Epithelial cell of proximal tubule (primary cell): Measurements from ENCODE around the gene HOXD3. TPM values are rescaled to one million over a fixed set of nuclear protein-coding genes. Genes with fewer than 3 reads are reported as not detected.

ENCODE experiments used
- DNase-seq: peaks from one replicate; pipeline ENCODE4 v3.0.0-alpha.2; 2011; ENCODE audit warnings: low read depth
- H3K4me3 ChIP-seq: 2 replicates; pipeline ENCODE4 v1.5.1; 2011; ENCODE audit warnings: low read depth, mild to moderate bottlenecking, low read length
- CTCF ChIP-seq: conservative IDR thresholded peaks from 2 replicates; pipeline ENCODE4 v1.5.1; 2012; ENCODE audit warnings: low read depth, mild to moderate bottlenecking, low read length
- total RNA-seq: library from RNA; depleted of rRNA; stranded (reverse); fragments of >200 nt; gene quantifications from 2 replicates; pipeline ENCODE4 v1.2.3, GENCODE V29; 2015

HOXD3 gene
- total RNA-seq, 1 donor from 2014 or later = 9.4 TPM

- no peak for TF ChIP-seq CTCF
- H3K4me3 ChIP-seq = peak overlapping the region; percentile 40
- no peak for DNase-seq
Observed at GRCh38 chr2:176162911-176163671, 6.0 kb downstream of the HOXD3 start.

DNA sequence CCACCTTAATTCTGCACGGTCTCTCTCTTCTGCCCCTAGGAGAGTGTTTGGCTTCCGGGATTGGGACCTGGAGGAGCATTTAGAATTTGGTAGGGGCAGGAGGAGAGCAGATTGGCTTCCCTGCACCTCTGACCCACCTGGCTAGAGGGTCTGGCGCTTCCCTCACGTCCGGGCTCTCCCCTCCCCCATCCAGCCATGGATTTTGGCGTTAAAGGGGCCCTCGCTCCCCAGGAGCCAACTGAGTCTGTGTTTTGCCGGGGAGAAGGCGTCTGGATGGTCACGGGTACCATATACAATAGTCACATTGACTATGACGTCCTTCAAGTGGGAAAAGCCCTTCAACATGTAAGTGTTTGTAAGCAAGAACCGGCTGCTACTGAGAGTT, 6.6 kb downstream of the HOXD3 start:
- DNase-seq = no peak
- TF ChIP-seq CTCF = no peak
- H3K4me3 ChIP-seq = peak overlapping the region; percentile 15

GRCh38 chr2:176164201-176164600, 7.1 kb downstream of the HOXD3 start:
- no peak for TF ChIP-seq CTCF
- DNase-seq = no peak
- peak overlapping the region; percentile 20 for H3K4me3 ChIP-seq

DNA sequence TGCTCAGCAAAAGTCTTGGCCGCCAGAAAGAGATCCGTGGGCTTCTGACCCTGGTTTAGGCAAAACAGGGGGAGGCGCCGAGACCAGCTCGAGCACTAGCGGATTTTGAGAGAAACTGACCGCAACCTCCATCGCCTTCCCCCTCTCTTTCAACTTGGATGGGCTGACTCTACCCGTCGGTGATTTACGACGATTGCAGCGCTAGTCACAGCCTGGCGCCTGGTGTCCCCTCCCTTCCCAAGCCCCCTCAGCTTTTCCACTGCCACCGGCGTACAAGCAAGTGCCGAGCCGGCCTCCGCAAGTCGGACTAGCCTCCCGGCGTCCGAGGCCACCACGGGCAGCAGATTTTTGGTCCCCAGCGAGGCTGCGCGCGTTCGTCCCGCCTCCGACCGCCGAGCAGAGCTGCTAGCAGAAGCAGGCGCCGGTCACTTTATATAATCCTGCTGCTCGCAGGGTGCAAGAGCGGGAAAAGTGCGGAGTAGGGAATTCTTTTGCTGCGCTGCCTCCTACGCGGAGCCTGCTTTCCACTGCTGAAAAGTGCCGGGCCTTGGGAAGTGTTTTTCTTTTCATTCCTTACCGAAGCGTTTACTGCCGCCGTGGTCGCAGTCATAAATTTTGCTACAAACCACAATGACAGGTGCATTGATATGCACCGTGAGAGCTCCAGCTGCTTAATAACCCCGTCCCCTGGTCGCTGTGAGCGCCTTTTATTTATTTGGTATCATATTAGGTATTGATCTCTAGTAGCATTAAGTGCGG, 7.7 kb downstream of the HOXD3 start:
- no peak for DNase-seq
- peak overlapping the region; percentile 20 for H3K4me3 ChIP-seq
- no peak for TF ChIP-seq CTCF

GRCh38 chr2:176165370-176166050, 8.4 kb downstream of the HOXD3 start:
- peak overlapping the region; percentile 13 for H3K4me3 ChIP-seq
- DNase-seq = no peak
- TF ChIP-seq CTCF = no peak

GRCh38 chr2:176166272-176166671, 9.2 kb downstream of the HOXD3 start:
- no peak for DNase-seq
- H3K4me3 ChIP-seq = no peak overlapping the region

More at GRCh38 chr2:176166272-176166671, 9.2 kb downstream of the HOXD3 start:
- no peak for TF ChIP-seq CTCF
